Measurements from ENCODE around the gene POLD3.
A peak's percentile ranks its signal among the peaks of the same experiment; 100 is the strongest.

POLD3 gene

DNA sequence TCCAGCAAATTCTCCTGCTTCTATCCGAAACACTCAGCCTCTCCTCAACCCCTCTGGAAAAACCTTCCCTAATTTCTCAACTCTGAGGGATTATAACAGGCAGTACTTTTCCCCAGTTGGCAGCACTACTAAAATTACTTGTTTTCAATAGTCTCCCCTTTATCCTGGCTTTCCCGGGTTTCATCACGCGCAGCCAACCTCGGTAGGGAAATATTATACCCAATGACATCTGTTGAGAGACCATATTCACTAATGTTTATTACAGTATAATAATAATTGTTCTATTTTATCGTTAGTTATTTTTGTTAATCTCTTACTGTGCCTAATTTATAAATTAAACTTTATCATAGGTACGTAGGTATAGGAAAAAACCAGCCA is 330 bp upstream of the POLD3 start:
- H3K4me3 ChIP-seq (ENCODE audit: low read depth, low read length), result peak overlapping the region; percentile 96
- DNase-seq (ENCODE audit: low read depth), result no peak
- TF ChIP-seq CTCF (IDR thresholded peaks at IDR 0.05; ENCODE audit: low read depth, low read length), result no peak
- TF ChIP-seq, protein P1, sequence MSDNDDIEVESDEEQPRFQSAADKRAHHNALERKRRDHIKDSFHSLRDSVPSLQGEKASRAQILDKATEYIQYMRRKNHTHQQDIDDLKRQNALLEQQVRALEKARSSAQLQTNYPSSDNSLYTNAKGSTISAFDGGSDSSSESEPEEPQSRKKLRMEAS (IDR thresholded peaks at IDR 0.05; ENCODE audit: low read depth, low read length), result no peak
- no peak for TF ChIP-seq POLR2A (IDR thresholded peaks at IDR 0.05; ENCODE audit: extremely low read depth, insufficient read length)
- TF ChIP-seq MYC (IDR thresholded peaks at IDR 0.05; ENCODE audit: low read depth, low read length), result no peak

- TF ChIP-seq MYC (IDR thresholded peaks at IDR 0.05; ENCODE audit: low read depth, low read length) (no peak), POLR2A (IDR thresholded peaks at IDR 0.05; ENCODE audit: extremely low read depth, insufficient read length) (no peak), CTCF (IDR thresholded peaks at IDR 0.05; ENCODE audit: low read depth, low read length) (no peak)
- TF ChIP-seq, protein P1 (IDR thresholded peaks at IDR 0.05; ENCODE audit: low read depth, low read length), result no peak
- no peak for DNase-seq (ENCODE audit: low read depth)
- peak overlapping the region; percentile 96 for H3K4me3 ChIP-seq (ENCODE audit: low read depth, low read length)
Measured at GRCh38 chr11:74593463-74593862, 1.1 kb downstream of the POLD3 start.

DNA sequence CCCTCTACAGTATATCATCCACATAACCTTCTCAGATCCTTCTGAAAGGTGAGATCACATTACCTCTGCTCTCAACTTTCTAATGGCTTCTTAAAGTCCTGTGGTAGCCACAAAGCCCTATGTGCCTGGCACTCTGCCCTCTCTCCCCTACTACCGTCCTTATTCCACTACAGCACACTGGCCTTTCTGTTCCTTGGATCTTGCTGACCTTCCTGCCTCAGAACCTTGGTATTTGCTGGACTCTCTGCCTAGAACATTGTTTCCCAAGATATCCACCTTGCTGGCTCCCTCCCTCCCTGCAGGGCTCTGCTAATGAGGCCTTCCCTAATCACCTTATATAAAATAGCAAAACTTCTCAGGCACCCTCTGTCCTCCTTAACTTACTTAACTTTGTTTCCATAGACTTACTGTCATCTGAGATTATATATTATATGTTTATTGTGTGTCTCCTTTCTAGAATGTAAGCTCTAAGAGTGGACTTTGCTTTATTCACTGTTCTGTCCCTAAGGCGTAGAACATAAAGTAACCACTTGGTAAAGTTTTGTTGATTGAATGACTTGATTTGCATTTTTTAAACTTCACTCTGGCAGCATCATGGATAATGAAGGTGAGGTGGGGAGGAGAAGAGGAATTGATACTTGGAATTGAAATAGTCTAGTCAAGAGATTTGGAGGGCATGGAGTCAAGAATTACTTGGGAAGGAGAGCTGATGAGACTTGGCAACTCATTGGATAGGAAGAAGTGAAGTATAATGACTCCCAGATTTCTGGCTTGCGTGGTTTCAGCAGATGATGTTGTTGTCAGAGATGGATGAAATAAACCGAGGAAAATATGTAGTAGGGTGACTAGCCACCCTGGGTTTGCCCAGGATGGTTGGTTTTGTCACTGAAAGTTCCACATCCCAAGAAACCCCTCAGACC is 10.5 kb downstream of the POLD3 start:
- TF ChIP-seq CTCF (IDR thresholded peaks at IDR 0.05; ENCODE audit: low read depth, low read length) (no peak), POLR2A (IDR thresholded peaks at IDR 0.05; ENCODE audit: extremely low read depth, insufficient read length) (no peak), MYC (IDR thresholded peaks at IDR 0.05; ENCODE audit: low read depth, low read length) (no peak)
- TF ChIP-seq, protein P1 (IDR thresholded peaks at IDR 0.05; ENCODE audit: low read depth, low read length), result no peak
- no peak for DNase-seq (ENCODE audit: low read depth)
- no peak overlapping the region for H3K4me3 ChIP-seq (ENCODE audit: low read depth, low read length)

DNA sequence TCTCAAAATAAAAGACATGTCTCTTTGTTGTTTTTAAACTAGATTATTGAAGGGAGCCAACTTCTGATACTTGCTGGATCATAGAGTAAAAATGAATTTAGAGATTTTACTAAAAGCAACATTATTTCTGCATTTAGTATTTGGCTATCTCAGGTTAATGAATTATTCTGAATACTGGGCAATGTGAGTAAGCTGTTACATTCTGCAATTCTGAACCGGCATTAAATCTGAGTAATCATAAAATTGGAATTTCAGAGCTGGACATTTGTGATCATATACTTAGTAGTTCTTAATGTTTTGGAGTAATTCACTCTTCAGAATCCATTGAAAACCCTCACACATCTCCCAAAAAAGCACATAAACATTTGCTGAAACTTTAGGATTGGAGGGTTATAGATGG is 11.5 kb downstream of the POLD3 start:
- no peak for DNase-seq (ENCODE audit: low read depth)
- H3K4me3 ChIP-seq (ENCODE audit: low read depth, low read length), result no peak overlapping the region
- TF ChIP-seq, protein P1 (IDR thresholded peaks at IDR 0.05; ENCODE audit: low read depth, low read length), result no peak
- TF ChIP-seq CTCF (IDR thresholded peaks at IDR 0.05; ENCODE audit: low read depth, low read length) (no peak), MYC (IDR thresholded peaks at IDR 0.05; ENCODE audit: low read depth, low read length) (no peak), POLR2A (IDR thresholded peaks at IDR 0.05; ENCODE audit: extremely low read depth, insufficient read length) (no peak)

GRCh38 chr11:74604311-74604710 is 11.9 kb downstream of the POLD3 start:
- no peak overlapping the region for H3K4me3 ChIP-seq (ENCODE audit: low read depth, low read length)
- TF ChIP-seq POLR2A (IDR thresholded peaks at IDR 0.05; ENCODE audit: extremely low read depth, insufficient read length) (no peak), MYC (IDR thresholded peaks at IDR 0.05; ENCODE audit: low read depth, low read length) (no peak), CTCF (IDR thresholded peaks at IDR 0.05; ENCODE audit: low read depth, low read length) (no peak)
- TF ChIP-seq, protein P1 (IDR thresholded peaks at IDR 0.05; ENCODE audit: low read depth, low read length), result no peak
- DNase-seq (ENCODE audit: low read depth), result no peak

Measured in NB4 (cell line).